Suppressor macrophage (primary cell): ENCODE measurements around the gene MAD1L1.

Source experiments
- DNase-seq, 4 experiments: peaks; one replicate each; pipeline ENCODE4 v3.0.0-alpha.2; 2020 to 2022

Gene MAD1L1

DNA sequence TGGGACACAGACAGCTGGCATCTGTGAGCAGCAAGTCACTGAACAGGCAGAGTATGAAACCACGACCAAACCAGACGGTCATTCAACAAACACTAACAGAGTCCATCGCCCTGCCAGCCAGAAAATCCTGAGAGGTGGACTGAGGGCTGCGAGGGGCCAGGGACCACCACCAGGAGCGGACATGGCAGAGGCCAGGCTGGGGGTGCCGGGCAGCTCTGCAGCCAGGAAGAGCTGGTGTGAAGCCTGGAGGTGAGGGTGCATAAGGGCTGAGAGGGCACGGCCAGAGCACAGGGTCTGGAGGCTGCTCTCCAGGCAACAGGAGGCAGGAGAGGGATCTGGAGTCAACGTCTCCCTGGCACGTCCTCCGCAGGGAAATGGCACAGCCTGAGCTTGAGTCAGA lies 15.5 kb downstream of the MAD1L1 start:
- DNase-seq: no peak

DNA sequence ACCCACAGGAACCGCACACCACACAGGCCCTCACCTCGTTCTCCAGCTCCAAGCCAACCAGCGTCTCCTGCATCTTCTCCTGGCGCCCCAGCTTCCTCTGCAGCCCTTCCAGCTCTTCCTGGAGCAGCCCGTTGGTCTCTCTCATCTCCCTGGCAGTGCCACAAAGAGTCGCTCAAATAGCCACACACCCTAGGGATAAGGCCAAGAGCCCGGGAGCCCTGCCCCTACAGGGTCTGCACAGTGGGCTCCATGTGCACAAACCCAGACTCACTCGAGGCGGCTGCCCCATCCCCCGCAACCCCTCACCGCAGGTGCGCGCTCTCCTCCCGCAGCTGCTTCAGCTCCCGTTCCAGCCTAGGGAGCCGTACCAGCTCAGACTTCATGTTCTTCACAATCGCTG lies 16.9 kb downstream of the MAD1L1 start:
- DNase-seq: no peak

DNA sequence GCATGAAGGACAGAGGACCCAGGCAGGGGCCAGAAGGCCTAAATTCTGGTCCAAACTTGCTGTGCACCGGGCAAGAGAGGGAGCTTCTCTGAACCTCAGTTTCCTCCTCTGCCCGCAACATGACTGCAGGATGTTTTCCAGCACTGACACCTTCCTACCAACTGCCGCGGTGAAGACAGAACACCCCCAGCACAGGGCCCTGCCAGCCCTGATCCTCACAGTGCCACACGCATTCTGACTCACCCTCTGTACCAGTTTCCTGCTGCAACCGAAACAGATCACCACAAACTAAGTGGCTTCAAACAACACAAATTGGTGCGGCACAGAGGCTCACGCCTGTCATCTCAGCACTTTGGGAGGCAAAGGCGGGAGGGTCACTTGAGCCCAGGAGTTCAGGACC lies 18.1 kb downstream of the MAD1L1 start:
- DNase-seq: no peak

DNA sequence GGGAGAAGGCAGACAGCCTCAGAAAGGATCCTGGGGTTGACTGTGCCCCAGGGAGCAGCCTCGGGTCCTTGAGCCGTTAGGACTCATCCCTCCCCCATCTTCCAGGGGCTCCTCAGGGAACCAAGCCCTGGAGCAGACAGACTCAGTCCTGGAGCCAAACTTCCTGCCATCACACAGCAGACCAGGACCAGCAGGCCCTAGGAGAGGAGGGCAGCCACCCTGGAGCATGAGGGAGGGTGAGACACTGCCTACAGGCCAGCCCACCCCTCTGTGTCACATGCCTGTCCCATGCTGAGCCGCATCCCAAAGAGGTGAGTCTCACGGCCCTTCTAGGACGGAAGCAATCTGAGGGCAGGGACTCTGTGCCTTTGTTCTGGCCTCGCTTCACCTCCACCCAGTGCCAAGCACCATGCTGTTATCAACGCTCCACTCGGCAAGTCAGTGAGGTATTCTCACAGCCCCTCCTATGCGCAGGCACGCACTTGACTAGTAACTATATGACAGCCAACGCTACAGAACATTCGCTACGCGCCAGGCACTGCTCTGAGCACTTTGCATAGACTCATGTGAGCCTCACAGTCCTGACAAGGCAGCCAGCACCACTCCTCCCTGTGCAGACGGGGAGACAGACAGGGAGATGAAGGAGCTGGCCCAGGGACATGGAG lies 19.1 kb downstream of the MAD1L1 start:
- DNase-seq: no peak

DNA sequence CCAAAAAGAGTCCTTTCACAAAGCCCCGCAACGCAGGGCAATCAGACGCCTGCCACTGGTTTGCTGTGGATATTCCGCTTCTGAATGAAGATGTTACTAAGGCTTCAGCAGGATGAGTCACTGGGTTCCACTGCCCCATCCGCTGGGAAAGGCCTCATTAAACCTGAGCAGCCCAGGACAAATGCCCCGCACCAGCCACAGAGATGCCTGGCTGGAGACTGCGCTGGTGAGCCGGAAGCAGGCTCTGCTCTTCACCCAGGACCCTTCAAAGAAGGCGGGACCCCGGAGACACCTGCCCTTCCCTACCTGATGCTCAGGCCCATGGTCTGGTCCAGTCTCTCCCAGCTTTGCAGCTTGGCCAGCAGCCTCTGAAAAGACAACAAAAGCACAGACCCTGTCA lies 19.8 kb downstream of the MAD1L1 start:
- no peak for DNase-seq

DNA sequence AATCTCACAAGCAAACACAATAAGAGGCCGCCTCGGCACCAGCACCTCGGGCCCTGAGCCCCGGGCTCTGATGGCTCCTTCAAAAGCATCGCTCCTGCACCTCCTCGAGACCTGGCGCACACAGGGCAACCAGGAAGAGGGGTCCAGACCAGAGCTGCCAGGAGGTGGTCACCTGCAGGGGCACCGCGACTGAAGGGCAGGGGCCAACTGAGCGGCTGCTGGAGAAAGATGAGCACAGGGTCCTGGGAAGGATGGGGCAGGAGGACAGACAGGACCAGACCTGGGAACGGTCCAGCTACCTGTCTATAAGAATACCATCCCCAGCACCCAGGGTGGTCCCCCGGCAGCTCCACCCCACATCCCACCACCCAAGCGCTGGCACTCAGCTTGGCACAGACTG lies 20.8 kb downstream of the MAD1L1 start:
- no peak for DNase-seq

DNA sequence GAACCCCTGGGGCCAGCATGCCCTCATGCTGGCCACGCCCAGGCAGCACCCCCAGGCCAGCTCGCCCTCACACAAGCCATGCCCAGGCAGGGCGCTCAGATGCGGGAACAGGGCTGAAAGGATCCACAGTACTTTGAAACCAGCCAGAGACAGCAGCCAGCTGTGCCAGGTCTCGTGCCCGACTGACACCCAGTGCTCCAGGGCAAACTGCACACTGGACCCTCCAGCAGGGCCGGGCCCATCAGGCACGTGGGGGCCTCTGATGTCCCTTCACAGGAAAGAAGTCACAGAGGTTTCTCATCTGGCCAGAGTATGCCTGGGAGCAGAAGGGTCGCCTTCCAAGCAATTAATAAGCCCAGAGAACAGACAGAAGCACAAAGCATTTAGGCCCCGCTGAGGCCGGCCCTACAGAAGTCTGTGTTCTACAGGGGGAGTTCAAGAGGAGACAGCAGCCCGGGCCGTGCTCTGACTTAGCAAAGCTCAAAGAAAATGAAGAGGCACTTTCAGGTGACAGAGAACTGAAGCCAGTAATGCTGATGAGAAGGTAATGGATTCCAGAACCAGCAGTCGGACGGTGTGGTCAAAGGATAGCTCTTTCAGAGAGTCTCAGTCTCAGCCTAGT lies 21.4 kb downstream of the MAD1L1 start:
- DNase-seq: no peak

DNA sequence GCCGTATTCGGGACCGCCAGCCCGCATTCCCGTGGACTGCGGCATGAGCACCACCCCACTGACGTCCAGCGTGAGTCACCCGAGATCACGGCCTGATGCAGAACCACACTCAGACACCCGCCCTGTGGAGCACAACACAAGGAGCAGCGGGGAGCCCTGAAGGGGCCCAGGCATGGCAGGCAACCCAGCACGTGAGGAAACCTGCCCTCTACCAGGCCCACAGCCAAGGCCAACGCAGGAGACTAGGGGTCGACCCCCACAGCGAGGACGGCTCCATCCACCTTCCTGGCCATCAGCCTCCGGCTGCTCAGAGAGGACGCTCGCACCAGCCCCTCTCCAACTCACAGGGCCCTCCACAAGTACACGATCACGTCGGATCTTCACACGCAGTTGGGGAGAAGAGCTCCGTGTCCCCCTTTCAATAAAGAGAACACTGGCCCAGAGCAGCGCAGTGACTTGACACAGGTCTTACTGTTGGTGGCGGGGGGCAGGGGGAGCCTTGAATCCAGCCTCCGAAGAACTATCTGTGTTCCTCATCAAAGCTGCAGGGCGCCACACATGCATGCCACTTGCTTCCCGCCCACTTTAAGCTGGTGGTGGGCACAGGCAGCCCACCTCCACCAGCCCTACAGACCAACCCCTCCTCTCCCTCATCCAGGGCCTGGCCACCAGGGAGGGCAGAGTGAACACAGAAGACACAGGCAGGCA lies 22.0 kb downstream of the MAD1L1 start:
- no peak for DNase-seq

DNA sequence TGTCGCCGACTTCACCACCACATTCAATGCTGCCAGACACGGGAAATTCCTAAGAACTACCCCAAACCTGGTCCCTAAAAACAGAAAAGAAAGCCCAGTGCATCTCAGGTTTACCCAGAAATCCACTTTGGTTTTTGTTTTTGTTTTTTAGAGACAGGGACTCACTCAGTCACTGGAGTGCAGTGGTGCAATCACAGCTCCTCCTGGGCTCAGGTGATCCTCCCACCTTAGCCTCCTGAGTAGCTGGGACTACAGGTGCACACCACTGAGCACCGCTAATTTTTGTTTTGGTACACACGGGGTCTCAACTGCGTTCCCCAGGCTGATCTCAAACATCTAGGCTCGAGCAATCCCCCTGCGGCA lies 22.8 kb downstream of the MAD1L1 start:
- no peak for DNase-seq

DNA sequence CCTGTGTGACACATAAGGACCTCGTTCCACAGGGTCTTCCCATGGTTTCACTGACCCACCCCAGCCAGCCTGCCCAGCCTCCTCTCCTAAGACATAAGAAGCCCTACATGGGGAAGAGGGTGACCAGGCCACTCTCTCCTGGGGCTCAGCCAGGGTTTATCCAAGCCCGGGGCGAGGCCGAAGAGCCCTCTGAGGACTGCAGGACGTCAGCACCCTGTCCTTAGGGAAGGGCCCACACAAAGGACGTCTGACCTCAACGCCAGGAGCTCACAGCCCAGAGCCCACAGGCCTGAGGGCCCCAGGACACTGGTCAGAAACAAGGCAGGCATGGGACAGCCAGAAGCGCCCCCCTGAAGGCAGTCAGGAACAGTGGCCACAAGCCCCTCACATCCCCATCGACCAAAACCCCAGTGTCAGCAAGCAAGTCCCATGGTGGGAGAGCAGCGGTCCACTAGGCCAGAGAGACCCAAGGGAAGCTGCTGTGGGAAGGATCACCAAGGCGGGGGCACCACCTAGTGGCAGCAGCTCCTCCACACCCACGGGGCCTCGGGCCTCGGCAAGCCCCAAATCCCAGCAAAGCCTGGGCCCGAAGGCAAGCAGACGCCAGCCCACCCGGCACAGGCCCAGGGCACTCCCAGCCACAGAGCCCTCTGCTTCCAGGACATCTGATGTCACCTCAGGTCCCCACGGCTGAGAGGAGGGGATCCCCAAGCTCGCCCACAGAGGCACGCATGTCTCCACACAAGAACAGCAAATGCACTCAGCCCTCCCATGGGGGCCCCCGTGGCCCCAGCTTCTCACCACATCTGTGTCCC lies 23.4 kb downstream of the MAD1L1 start:
- DNase-seq: peak; percentile 41 to 73 (median 56)

DNA sequence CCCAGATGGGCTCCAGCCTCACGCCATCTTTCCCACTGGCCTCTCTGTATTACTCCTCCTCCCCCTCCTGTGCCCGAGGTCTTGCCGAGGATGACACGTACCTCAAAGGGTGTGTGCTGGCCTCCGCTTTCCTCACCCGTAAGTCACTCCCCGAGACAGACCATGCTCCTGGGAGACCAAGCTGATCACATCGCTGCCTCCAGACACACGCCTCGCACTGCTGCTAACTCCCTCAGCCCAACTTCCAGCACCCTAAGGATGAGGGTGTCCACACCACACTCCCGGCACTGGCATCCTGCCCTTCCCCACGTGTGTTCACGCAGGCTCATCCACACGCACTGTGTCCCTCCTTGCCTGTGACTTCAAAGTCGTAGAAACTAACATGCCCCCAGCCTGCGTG lies 24.0 kb downstream of the MAD1L1 start:
- no peak for DNase-seq

DNA sequence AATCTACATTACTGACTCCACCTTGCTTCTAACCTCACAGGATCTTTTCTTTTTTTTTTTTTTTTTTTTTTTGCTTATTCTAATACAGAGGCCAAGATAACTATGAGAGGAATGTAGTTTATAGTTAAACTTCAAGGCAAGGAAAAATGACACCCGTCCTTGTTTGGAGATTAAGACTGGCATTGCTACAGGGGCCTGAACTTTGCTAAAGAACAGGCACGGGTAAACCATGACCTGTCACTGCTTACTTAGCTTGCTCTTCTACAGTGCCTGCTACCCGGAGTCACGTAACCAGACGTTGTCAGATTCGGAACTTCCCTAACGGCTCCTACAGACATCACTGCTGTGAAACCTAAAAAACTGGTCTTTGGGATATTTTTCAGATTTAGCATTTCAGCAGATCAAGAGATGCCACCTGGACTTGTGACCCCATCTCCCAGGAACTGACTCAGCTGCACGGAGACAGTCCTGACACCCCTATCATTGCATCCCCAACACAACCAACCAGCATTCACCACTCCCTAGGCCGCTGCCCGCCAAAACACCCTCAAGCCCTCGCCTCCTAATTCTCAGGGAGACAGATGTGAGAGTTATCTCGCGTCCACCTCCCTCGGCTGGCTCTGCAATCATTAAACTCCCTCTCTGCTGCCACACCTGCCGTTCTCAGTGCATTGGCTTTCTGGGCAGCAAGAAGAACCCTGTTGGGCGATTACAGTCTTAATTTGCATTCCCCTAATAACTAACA lies 27.5 kb downstream of the MAD1L1 start:
- no peak for DNase-seq

DNA sequence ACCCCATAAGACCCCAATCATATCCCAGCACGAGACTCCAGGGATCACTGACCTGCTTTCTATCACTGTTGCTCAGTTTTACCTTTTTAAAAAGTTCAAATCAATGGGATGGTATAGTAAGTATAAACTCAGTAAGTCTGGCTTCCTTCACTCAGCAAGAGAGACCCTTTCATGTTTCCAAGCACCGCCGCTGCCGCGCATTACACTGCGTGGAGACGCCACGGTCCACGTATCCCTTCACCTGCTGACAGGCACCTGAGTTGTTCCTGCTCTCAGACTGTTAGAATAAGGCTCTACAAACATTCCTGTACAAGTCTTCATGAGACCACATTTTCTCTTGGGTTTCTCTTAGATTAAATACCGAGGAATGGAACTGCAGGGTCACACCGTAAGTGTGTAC lies 28.3 kb downstream of the MAD1L1 start:
- DNase-seq: no peak

DNA sequence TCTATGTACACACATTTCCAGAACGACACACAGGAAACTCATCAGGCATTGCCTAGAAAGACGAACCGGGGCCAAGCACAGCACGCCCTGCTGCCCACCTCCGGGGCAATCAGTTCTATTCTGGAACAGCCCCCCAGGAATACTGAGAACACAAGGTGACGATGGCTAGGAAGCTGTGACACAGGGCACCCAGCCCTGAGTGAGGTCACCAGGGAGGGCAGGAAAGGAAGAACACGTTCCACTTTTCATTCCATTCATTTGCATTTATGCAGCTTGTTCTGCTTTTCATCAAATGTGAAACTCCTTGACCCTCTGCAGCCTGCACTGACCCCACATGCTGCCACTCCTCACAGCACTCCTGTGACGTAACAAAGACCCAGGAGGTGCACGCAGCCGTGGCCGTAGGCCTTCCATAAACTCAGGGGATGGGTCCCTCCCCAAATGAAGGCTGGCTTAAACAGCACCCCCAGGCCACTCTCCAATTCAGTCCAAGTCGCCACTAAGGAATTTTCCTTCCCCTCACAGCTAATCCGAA lies 28.9 kb downstream of the MAD1L1 start:
- peak; percentile 2 to 44 (median 32) for DNase-seq

DNA sequence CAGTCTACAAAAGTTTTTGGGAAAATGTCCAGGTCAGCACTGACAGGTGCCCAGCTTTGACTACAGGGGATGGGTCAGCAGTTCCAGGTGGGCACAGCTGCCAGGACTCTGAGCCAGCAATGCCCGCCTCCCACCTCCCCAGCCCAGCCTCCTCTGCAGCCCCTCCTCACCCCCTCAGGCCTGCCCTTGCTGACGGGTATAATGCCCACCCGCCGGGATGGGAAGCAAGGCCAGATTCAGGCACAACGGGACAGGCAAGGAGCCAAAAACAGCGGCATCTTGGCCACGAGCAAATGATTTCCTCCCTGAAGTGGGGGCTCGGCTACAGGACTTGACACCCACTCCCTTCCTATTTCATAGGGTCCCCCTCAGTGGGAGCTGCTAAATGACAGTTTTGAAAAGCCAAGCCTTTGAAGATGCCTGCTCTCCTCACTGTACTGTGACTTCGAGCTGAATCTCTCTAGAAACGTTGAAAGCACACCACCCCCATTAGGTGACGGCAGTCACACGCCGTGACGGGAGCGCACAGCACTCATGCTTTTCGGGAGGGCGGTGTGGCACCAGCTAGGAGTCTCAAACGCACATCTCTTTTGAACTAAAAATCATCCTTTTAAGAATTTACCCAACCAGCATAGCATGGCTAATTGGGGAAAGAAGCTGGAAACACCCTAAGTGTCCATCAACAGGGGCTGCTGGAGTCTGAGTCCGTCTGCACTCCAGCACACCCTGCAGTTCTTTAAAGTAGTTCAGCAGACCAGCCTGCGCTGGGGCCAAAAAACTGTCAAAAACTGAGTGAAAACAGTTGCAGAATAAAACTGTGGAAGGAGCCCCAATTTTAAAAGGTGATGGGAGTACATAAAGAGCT lies 29.6 kb downstream of the MAD1L1 start:
- DNase-seq: no peak

DNA sequence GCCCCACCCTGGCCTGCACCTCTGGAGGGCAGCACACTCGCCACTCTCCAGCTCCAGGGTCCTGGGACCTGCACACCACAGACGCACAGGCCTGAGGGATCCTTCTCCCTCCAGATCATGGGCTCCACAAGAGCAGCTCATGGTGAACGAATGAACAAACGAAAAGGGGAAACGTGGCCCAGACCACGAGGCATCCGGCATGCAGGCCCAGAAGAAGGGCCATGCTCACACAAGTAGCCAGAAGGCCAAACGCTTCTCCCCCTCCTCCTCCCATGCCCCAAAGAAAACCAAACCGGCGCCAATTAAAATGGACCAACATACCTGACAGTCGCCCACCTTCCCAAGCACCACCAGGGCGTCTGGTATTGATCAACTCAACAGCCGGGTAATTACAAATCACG lies 30.4 kb downstream of the MAD1L1 start:
- DNase-seq: peak in 1 of 4 experiments; percentile 4

DNA sequence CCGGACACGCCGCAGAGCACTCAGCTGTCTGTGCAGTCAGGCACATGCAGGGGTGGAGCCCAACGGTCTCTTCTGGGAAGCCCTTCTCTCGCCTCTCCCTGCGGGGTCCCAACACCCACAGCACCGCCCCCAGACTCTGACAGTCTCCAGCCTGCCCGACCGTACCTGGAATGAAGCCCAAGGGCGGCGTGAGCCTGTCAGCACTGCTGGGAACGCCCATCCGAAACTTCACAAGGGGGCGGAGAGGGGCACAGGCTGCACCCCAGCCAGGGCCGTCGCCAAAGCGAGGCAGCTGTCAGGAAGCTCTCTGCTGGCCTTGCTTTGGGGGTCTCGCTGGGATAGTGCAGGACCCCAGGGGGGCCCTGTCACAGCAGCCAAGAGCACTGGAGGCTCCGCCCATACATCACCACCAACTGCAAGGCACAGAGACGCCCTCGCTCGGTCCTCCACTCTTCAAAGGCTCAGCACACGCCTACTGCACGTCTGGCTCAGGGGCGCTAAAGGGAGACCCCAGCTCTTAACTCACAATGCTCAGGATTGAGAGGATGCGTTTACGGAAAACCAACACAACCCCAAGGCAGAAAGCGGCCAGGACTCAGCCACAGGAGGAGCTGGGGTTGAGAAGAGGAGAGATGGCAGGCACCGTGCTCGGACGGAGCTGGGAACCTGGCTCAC lies 30.9 kb downstream of the MAD1L1 start:
- no peak for DNase-seq

DNA sequence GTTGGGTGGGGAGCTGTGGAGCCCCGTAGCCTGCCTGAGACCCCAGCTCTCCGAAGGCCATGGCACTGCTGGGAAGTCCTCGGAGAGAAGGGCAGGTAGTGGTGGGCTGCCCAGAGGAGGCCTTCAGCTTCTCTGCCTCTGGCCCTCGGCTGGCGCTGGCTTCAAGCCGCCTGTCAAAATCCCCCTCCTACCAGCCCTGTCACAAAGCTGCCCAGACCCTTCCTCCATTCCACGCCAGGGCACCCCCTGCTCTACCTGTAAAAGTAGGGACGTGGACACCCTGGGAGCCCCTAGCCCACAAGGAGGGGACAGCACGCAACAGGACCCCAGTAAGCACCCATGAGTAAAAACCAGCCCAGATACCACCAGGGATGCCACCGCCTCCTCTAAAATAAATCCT lies 31.6 kb downstream of the MAD1L1 start:
- DNase-seq: no peak

DNA sequence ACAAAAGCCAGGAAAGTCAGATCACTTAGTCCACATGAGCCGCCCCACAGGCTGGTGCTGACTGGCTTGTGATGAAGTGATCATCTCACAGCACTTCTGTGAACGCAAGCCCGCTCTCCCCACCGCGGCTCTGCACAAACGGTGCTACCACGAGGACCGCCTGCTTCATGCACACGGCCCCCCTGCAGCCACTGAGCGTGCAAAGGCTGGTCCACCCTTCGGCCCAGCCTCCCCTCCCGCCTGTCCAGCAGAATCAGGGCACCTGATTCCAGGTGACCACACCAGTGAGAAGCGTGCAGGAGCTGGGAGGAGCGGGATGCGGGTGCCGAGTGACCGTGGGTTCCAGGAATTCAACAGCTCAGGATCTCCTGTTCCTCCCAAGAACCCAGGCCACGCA lies 32.2 kb downstream of the MAD1L1 start:
- no peak for DNase-seq

DNA sequence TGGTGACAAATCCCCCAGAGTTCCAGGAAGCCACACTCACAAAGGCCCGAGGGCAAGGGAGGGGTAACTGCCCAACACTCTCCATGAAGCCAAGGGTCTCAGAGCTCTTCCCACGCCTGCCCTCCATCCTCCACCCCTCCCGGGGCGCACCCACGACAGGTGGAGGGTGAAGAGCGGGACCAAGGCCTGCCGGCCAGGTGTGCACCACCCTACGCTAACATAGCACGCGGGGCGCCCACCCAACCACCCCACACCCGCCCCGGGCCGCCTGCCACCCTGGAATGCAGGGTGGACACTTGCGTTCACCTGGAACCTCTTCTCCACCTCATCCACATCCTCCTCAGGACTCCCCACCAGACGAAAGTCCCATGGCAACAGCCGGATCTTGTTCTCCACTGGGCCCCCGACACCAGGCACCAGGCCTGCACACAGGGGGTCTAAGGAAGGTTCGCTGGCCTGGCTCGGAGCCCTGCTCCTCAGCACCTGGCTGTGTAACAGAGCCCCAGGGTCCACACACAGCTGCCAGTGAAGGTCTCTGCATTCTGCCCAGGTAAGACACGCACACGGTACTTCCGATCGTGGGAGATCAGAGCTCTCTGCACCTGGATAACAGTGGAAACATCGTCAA lies 32.7 kb downstream of the MAD1L1 start:
- no peak for DNase-seq
